HK-2 (cell line): ENCODE measurements around the gene CDAN1.
A peak's percentile ranks its signal among the peaks of the same experiment; 100 is the strongest.
"Not testable (repeated sequence)": the region's sequence is repeated elsewhere in the genome, so short reads cannot be mapped to it uniquely, and the experiment has no call there.

Source experiments
- DNase-seq: peaks from one replicate; pipeline ENCODE4 v3.0.0-alpha.2; 2018; ENCODE audit not compliant: unreplicated experiment

Gene CDAN1, protein sequence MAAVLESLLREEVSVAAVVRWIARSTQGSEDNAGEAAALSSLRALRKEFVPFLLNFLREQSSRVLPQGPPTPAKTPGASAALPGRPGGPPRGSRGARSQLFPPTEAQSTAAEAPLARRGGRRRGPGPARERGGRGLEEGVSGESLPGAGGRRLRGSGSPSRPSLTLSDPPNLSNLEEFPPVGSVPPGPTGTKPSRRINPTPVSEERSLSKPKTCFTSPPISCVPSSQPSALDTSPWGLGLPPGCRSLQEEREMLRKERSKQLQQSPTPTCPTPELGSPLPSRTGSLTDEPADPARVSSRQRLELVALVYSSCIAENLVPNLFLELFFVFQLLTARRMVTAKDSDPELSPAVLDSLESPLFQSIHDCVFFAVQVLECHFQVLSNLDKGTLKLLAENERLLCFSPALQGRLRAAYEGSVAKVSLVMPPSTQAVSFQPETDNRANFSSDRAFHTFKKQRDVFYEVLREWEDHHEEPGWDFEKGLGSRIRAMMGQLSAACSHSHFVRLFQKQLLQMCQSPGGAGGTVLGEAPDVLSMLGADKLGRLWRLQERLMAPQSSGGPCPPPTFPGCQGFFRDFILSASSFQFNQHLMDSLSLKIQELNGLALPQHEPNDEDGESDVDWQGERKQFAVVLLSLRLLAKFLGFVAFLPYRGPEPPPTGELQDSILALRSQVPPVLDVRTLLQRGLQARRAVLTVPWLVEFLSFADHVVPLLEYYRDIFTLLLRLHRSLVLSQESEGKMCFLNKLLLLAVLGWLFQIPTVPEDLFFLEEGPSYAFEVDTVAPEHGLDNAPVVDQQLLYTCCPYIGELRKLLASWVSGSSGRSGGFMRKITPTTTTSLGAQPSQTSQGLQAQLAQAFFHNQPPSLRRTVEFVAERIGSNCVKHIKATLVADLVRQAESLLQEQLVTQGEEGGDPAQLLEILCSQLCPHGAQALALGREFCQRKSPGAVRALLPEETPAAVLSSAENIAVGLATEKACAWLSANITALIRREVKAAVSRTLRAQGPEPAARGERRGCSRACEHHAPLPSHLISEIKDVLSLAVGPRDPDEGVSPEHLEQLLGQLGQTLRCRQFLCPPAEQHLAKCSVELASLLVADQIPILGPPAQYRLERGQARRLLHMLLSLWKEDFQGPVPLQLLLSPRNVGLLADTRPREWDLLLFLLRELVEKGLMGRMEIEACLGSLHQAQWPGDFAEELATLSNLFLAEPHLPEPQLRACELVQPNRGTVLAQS

DNA sequence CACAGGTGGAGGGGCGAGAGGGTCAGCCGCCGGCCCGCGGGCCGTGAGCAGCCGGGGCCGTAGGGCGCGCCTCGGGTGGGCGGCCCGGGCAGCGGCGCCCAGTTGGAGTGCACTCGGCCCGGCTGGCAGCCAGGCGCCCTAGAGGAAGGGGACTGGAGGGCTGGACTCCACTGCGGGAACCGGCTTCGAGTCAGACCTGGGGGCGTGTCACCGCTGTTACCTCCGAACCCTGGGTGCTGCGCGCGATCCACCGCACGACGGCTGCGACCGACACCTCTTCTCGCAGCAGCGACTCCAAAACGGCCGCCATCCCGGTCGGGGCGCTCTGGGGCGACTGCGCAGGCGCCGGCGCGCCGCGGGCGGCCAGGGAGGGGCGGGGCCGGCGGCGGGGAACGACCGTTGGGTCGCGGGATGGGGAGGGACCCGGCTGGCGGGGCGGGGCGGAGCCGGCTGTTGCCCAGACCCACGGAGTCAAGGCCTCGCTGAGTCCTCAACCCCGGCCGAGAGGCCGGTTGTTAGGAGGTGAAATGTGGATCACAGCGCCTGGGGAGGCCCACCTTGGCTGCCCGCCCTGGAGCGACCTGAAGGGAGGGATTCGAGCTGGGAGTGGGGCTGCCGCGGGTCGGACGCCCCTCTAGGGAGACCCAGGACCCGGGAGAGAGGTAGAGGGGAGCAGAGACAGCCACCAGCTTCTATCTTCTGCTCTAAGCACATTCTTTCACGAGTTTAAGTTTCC is at the start of gene CDAN1:
CDAN1 (minus strand) TSS at position 336 of the 736 bp plus-strand sequence; CDS start at position 310, 26 bp downstream.
- DNase-seq: peak; percentile 86

DNA sequence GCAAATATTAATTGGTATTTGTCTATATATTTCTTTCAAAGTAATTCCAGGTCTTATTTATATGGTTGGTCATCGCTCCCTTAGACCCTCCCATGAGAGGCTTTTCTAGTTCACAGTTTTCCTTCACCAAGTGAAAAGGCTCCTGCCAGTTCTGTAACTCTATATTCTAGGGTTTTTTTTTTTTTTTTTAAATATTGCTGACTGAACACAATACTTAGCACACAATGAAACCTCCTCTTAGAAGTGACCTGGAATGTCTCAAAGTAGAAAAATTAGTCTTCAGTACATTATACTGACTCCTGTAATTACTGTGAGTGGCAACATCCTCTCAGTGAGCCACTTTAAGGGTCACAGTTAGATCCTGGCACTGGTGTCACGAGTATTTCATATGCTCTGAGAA is 48.6 kb upstream of the CDAN1 start:
- DNase-seq: no peak

DNA sequence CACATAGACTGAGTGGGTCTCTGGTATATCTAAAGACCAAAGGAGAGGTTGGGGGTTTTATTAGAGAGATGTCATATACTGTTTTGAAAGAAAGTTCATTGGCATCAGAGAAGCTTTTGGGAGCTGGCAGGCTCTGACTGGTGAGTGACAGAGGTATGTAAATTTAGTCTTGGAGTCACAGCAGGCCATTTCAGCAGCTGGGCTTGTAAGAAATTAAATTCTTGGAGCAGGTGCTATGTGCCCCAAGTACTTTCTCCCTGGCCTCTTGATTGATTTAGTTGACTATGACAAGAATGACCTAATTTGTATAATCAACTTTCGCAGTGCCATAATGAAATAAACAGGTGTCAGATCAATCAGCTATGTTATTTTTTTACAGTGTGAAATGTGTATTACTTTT is 47.8 kb upstream of the CDAN1 start:
- no peak for DNase-seq

DNA sequence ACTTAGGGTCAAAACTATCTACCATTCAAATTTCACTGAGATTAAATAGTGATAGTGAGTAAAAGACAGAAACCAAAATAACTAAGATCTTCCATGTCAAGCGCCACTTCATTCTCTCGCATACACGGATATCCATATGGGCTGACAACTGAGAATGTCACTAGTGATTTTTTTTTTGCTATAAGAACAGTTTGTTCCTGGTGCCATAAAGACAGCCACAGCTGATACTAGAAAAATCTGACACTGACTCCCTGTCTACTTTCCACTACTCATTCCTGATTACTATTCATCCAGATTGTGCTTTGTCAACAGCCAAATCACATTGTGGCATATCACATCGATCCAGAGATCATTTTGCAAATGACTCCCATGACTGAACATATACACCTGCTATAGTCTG is 45.8 kb upstream of the CDAN1 start:
- DNase-seq: no peak

DNA sequence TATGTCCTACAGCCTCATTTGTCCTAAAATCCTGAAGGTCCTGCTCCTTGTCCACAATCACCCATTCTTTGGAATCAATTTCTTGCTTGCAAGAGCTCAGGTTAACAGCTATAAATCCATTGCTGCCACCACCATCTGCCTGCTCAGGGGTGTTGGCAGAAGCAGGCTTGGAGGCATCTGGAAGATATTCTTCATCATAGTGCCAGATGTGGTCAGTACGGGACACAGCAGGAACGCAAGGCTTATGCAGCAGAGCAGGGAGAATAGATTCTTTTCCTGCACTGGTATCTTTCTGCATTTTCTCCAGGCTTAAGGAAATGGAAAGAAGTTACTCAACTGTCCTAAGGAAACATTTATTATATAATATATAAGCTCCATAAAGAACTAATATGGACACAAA is 38.5 kb upstream of the CDAN1 start:
- no peak for DNase-seq

DNA sequence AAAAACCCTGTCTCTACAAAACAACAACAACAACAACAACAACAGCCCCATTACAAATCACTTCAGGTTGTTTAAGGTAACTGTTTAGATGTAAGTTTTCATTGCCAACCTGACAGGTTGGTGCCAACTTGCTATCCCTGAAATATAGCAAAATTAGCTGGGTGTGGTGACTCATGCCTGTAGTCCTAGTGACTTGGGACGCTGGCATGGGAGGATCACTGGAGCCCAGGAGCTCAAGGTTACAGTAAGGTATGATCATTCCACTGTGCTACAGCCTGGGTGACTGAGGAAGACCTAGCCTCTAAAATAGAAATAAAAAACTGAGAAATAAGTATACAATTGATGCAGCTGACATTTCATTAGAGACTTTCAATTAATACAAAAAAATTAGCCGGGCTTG is 36.0 kb upstream of the CDAN1 start:
- DNase-seq: no peak

DNA sequence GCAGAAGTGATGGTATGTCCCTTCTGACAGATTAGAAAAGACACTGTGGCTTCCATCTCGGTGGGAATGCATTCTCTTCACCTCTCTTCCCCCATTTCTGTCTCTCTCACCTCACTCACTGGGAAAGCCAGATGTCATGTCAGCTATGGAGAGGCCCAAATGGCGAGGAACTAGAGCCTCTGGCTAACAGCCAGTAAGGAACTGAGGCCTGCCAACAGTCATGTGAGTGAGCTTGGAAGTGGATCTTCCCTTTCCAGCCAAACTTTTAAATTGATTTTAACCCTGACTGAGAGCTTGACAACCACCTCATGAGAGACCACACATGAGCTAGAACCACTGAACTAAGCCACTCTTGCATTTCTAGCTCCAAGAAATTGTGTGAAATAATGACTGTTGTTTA is 35.2 kb upstream of the CDAN1 start:
- no peak for DNase-seq

DNA sequence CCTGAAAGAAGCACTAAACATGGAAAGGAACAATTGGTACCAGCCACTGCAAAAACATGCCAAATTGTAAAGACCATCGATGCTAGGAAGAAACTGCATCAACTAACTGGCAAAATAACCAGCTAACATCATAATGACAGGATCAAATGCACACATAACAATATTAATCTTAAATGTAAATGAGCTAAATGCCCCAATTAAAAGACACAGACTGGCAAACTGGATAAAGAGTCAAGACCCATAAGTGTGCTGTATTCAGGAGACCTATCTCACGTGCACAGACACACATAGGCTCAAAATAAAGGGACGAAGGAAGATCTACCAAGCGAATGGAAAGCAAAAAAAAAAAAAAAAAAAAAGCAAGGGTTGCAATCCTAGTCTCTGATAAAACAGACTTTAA is 29.2 kb upstream of the CDAN1 start:
- DNase-seq: not testable (repeated sequence)

DNA sequence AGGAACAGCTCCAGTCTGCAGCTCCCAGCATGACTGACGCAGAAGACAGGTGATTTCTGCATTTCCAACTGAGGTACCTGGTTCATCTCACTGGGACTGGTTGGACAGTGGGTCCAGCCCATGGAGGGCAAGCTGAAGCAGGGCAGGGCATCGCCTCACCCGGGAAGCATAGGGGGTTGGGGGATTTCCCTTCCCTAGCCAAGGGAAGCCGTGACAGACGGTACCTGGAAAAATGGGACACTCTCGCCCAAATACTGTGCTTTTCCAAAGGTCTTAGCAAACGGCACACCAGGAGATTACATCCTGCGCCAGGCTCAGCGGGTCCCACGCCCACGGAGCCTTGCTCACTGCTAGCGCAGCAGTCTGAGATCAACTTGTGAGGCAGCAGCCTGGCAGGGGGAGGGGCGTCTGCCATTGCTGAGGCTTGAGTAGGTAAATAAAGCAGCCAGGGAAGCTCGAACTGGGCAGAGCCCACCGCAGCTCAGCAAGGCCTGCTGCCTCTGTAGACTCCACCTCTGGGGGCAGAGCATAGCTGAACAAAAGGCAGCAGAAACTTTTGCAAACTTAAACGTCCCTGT is 27.3 kb upstream of the CDAN1 start:
- DNase-seq: not testable (repeated sequence)

DNA sequence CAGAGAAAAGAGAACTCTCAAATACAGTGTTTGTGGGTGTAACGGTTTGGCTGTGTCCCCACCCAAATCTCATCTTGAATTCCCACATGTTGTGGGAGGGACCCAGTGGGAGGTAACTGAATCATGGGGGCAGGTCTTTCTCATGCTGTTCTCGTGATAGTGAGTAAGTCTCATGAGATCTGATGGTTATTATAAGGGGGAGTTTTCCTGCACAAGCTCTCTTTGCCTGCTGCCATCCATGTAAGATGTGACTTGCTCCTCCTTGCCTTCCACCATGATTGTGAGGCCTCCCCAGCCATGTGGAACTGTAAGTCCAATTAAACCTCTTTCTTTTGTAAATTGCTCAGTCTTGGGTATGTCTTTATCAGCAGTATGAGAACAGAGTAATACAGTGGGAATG is 24.9 kb upstream of the CDAN1 start:
- not testable (repeated sequence) for DNase-seq

DNA sequence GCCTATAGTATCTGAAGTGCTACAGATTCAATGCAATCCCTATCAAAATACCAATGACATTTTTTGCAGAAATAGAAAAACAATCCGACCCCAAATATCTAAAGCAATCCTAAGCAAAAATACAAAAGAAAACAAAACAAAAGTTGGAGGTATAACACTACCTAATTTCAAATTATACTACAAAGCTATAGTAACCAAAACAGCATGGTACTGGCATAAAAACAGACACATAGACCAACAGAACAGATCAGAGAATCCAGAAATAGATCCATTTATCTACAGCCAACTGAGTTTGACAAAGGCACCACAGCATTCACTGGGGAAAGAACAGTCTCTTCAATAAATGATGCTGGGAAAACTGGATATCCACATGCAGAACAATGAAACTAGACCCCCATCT is 23.8 kb upstream of the CDAN1 start:
- no peak for DNase-seq

DNA sequence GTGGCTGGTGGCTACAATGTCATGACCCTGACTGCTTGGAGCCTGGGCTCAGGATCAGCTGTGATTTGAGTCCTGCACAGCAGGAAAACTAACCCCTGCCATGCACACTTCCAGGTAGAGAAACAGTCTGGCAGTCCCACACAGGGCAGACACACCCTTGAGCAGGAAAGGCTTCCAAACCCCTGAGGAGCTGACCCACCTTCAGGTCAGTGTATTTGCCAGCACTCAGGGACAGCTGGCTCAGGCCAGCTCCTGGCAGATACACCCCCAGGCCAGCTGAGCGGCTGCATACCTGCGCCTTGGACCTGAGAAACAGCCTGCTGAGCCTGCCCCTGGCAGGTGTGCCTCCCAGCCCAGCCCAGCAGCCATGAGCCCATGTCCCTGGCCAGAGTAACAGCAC is 22.2 kb upstream of the CDAN1 start:
- no peak for DNase-seq

DNA sequence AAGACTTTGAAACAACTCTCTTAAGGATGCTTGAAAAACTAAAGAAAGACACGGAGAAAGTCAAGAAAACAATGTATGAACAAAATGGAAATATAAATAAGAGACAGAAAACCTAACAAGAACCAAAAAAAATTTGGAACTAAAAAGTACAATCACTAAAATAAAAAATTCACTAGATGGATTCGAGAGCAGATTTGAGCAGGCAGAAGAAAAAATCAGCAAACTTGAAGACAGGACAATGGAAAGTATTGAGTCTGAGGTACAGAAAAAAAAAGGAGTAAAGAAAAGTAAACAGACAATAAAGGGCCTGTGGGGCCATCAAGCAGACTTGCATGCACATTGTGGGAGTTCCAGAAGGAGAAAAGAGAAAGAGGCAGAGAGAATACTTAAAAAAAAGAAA is 13.4 kb upstream of the CDAN1 start:
- DNase-seq: no peak

DNA sequence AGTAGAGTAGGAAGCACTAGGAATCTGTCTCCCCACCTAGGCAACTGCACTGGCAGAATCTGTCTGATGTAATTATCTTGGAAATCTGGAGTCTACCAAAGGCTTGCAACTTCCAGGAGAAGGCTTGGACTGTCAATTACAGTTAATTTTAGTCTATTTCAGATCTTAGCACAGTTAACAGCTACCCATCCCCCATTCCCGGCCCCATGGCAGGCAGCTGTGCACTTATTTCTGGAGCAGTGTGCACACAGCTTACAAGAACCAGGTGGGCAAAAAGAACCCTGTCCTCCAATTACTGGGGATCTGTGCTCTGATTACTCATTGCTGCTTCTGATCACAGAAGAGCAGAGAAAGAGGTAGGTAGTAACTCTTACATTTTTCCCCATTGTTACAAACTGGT is 12.3 kb upstream of the CDAN1 start:
- DNase-seq: no peak

DNA sequence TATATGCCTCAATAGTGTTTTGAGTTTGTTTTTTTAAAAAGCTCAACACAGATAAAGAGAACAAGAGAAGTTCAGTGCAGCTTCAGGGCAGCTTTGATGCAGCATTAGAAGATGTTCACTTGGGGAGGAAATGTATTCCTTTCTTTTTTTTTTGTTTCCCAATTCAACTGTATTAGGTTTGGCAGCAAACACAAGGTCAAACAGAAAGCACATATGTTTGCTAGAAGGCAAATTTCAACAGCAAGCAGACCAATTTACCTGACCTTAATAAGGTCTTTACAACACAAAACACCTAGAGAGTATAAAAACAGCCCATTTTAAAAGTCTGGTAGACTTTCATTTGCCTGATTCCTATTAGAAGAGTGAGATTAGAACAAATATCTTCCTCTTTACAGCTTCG is 7.3 kb upstream of the CDAN1 start:
- no peak for DNase-seq

DNA sequence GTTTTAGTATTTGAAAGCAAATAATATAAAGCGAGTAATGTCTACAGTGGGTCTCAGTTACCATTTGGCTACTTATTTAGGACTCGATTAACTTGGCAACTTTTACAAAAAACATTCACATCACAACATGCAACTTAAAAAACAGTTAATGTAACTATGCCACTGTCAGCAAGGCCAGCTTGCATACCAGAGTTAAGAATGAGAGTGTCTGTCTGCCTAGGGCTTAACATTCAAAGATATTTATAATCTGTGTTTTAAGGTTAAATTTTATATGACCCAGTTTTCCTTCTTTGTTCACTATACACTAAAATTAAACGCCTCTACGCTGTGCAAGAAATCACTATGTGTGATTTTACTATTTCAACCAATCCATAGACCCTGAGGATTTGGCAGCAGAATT is 5.2 kb upstream of the CDAN1 start:
- no peak for DNase-seq

DNA sequence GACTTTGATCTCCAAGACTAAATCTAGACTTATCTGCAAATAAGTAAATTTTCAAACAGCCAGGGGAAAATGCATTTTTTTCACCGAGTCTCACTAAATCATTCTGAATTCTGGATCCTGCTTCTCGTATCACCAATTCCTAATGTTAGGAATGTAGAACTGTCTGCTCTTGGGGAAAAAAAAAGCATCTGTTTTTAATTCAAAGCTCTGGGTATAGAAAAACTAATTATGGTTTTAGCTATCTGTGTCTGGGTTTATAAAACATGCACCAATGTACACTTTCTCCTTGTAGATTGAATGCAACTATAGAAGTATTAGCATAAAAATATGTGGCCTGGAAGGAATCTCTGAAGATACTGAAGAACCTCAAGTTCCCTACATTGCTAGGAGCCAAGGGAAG is 4.8 kb upstream of the CDAN1 start:
- no peak for DNase-seq

DNA sequence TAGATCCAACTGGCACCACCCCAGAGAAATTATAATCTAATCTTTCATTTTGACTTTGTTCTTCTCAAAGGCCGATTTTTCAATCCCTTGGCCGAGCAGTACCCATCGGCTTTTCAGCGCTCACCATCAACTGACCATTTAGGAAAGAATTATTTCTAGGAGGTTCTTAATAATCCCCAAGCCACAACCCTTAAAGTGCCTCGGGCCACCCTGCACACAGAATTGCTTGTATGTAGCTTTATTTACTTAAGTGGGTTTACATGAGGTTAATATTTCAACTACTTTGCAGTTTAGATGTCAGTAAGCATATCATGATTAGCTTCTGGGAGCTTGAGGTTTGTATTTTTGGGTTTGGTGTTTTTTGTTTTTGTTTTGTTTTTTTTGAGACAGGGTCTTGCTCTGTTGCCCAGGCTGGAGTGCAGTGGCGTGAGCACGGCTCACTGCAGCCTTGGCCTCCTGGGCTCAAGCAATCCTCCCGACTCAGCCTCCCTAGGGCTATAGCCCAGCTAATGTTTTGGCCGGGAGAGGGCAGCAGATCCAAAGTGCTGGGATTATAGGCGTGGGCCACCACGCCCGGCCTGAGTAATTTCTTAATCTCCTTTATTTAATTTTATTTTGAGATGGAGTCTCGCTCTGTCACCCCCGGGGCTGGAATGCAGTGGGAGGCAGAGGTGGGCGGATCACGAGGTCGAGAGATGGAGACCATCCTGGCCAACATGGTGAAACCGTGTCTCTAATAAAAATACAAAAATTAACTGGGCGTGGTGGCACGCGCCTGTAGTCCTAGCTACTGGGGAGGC is 801 bp upstream of the CDAN1 start:
- DNase-seq: no peak

DNA sequence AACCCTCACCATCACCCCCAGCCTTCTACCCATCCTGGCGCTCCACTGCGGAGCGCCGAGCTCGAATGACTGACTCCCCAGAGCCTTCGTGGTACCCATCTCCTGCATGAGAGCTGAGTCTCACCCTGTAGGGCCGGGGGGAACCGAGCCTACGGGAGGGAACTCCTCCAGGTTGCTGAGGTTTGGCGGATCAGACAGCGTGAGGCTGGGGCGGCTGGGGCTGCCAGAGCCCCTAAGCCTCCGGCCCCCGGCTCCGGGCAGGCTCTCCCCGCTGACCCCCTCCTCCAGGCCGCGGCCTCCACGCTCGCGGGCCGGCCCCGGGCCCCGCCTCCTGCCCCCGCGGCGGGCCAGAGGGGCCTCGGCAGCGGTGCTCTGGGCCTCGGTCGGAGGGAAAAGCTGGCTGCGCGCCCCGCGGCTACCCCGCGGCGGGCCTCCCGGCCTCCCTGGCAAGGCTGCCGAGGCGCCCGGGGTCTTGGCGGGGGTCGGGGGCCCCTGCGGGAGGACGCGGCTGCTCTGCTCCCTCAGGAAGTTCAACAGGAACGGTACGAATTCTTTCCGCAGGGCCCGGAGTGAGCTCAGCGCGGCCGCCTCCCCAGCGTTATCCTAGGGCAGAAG is 643 bp downstream of the CDAN1 start:
- peak; percentile 17 for DNase-seq
